ENCODE measurements around the gene TSSK6.

GRCh38 chr19:19501798-19502197 lies 13.6 kb downstream of the TSSK6 start:
- TF ChIP-seq POLR2A (IDR thresholded peaks at IDR 0.05) = no peak
- TF ChIP-seq, protein P1, sequence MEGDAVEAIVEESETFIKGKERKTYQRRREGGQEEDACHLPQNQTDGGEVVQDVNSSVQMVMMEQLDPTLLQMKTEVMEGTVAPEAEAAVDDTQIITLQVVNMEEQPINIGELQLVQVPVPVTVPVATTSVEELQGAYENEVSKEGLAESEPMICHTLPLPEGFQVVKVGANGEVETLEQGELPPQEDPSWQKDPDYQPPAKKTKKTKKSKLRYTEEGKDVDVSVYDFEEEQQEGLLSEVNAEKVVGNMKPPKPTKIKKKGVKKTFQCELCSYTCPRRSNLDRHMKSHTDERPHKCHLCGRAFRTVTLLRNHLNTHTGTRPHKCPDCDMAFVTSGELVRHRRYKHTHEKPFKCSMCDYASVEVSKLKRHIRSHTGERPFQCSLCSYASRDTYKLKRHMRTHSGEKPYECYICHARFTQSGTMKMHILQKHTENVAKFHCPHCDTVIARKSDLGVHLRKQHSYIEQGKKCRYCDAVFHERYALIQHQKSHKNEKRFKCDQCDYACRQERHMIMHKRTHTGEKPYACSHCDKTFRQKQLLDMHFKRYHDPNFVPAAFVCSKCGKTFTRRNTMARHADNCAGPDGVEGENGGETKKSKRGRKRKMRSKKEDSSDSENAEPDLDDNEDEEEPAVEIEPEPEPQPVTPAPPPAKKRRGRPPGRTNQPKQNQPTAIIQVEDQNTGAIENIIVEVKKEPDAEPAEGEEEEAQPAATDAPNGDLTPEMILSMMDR (IDR thresholded peaks at IDR 0.05) = no peak

All from testis (tissue), 2 donors.